Activated T-cell treated with anti-CD3 and anti-CD28 coated beads, Interleukin-2, amount 50 U/mL, for 72 hours (primary cell): ENCODE results near the gene ATP2B2. TPM values are rescaled to one million over a fixed set of nuclear protein-coding genes. Genes with fewer than 3 reads are reported as not detected.
"Not testable (repeated sequence)": the region's sequence is repeated elsewhere in the genome, so short reads cannot be mapped to it uniquely, and the experiment has no call there.

Source experiments
- ATAC-seq, 2 donors: fragments of 150-1000 bp; cut with Tn5 transposase; replicated peaks in 1 of 2; 2 replicates each; pipeline ENCODE4 v1.10.0; 2021; ENCODE audit warnings: moderate library complexity in 2 of 2, mild to moderate bottlenecking in 1 of 2
- DNase-seq, 2 donors: peaks; one replicate each; pipeline ENCODE4 v3.0.0; 2021 to 2022; ENCODE audit warnings: mixed read lengths in 1 of 2
- H3K27ac Mint-ChIP-seq: one replicate; pipeline ENCODE4 v1.8.0; 2022; ENCODE audit warnings: mild to moderate bottlenecking, moderate library complexity, mixed read lengths
- H3K27me3 Mint-ChIP-seq: one replicate; pipeline ENCODE4 v1.8.0; 2022; ENCODE audit warnings: low read depth, mixed read lengths
- H3K36me3 Mint-ChIP-seq, 2 donors: one replicate each; pipeline ENCODE4 v1.8.0; 2022; ENCODE audit warnings: mixed read lengths in 2 of 2, mild to moderate bottlenecking in 1 of 2; ENCODE audit not compliant: insufficient read depth in 2 of 2
- H3K4me1 Mint-ChIP-seq: one replicate; pipeline ENCODE4 v1.8.0; 2022; ENCODE audit warnings: low read depth, mixed read lengths
- H3K4me3 Mint-ChIP-seq, 2 donors: one replicate each; pipeline ENCODE4 v1.8.0; 2022; ENCODE audit warnings: mild to moderate bottlenecking in 2 of 2, mixed read lengths in 2 of 2, moderate library complexity in 2 of 2
- H3K9me3 Mint-ChIP-seq, 2 donors: one replicate each; pipeline ENCODE4 v1.8.0; 2022; ENCODE audit warnings: mixed read lengths in 2 of 2
- total RNA-seq, 2 donors: library from RNA; stranded (reverse); gene quantifications; one replicate each; pipeline ENCODE4 v1.2.3, GENCODE V29; 2022

Gene ATP2B2
- total RNA-seq, 2 donors from 2014 or later: not detected

GRCh38 chr3:10305331-10305902 lies 200.0 kb downstream of the ATP2B2 start:
- H3K27me3 Mint-ChIP-seq: no peaks in the 10 kb centered on the region
- DNase-seq: no peak
- ATAC-seq: no peak
- peaks cover 4 to 19% of the 10 kb centered on the region in 2 donors for H3K36me3 Mint-ChIP-seq
- H3K9me3 Mint-ChIP-seq: no peaks in the 10 kb centered on the region
- H3K27ac Mint-ChIP-seq: no peak overlapping the region
- no peak overlapping the region for H3K4me3 Mint-ChIP-seq
- peaks cover 6% of the 10 kb centered on the region for H3K4me1 Mint-ChIP-seq

- Mint-ChIP-seq H3K27me3 (no peaks in the 10 kb centered on the region), H3K36me3 (peaks cover 4 to 18% of the 10 kb centered on the region in 2 donors), H3K27ac (no peak overlapping the region), H3K4me3 (no peak overlapping the region), H3K9me3 (no peaks in the 10 kb centered on the region), H3K4me1 (peaks cover 4% of the 10 kb centered on the region)
- ATAC-seq (no peak), DNase-seq (no peak)
Measured at GRCh38 chr3:10304905-10305304, 200.5 kb downstream of the ATP2B2 start.

DNA sequence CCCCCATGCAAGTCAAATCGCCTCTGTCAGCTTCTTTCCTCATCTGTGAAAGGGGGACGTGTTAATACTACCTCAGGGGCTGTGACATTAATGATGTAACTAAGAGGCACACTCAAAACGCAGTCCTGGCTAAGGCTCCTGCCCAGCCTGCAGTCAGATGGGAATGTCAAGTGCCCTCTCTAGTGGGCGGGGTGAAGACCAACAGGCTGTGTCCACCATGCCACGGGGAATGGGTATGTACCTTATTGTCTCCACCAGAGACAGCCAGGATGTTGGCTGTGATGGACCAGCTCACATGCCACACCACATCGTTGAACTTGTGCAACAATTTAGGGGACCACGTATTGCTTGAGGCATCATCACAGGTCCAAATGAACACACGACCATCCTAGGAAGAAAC lies 201.6 kb downstream of the ATP2B2 start:
- Mint-ChIP-seq H3K27me3 (no peaks in the 10 kb centered on the region), H3K36me3 (peaks cover 4 to 14% of the 10 kb centered on the region in 2 donors), H3K9me3 (no peaks in the 10 kb centered on the region), H3K27ac (no peak overlapping the region), H3K4me3 (no peak overlapping the region), H3K4me1 (peaks cover 14% of the 10 kb centered on the region)
- DNase-seq (no peak), ATAC-seq (peak in 1 of 2 donors; percentile 17)

GRCh38 chr3:10303105-10303504 lies 202.3 kb downstream of the ATP2B2 start:
- no peak overlapping the region for H3K27ac Mint-ChIP-seq
- no peak for ATAC-seq

DNA sequence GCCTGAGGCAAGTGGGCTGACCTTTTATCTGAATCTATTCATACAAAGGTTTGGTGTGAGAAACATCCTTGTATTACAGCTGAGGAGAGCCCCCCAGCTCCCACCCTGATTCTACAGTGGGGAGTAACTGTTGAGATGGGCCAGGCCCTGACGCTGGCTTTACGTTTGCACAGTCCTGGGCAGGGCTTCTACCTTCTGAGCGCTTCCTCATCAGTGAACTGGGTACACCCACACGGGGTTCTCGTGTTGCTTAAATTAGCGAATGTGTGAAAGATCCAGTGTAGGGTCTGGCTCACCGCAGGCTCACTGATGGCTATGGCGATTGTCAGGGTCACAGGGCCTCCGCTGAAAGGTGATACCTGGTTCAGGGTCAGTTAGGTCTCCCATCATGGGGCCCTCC lies 205.3 kb downstream of the ATP2B2 start:
- ATAC-seq (peak in 1 of 2 donors; percentile 5), DNase-seq (no peak)
- Mint-ChIP-seq H3K9me3 (no peaks in the 10 kb centered on the region), H3K4me3 (no peak overlapping the region), H3K4me1 (peaks cover 17% of the 10 kb centered on the region), H3K36me3 (peaks cover 6 to 22% of the 10 kb centered on the region in 2 donors), H3K27ac (peak overlapping the region; percentile 87), H3K27me3 (no peaks in the 10 kb centered on the region)

More at GRCh38 chr3:10303105-10303504, 202.3 kb downstream of the ATP2B2 start:
- no peaks in the 10 kb centered on the region for H3K9me3 Mint-ChIP-seq
- H3K4me1 Mint-ChIP-seq: peaks cover 17% of the 10 kb centered on the region
- H3K36me3 Mint-ChIP-seq: peaks cover 4 to 10% of the 10 kb centered on the region in 2 donors
- no peak overlapping the region for H3K4me3 Mint-ChIP-seq
- no peaks in the 10 kb centered on the region for H3K27me3 Mint-ChIP-seq
- no peak for DNase-seq

- DNase-seq (no peak), ATAC-seq (peak; percentile 62 to 69)
- H3K4me3 Mint-ChIP-seq: no peak overlapping the region
- peaks cover 17% of the 10 kb centered on the region for H3K4me1 Mint-ChIP-seq
- no peaks in the 10 kb centered on the region for H3K9me3 Mint-ChIP-seq
- peak overlapping the region; percentile 87 for H3K27ac Mint-ChIP-seq
- H3K27me3 Mint-ChIP-seq: no peaks in the 10 kb centered on the region
- H3K36me3 Mint-ChIP-seq: peaks cover 6 to 25% of the 10 kb centered on the region in 2 donors
Measured at GRCh38 chr3:10299679-10300078, 205.7 kb downstream of the ATP2B2 start.

DNA sequence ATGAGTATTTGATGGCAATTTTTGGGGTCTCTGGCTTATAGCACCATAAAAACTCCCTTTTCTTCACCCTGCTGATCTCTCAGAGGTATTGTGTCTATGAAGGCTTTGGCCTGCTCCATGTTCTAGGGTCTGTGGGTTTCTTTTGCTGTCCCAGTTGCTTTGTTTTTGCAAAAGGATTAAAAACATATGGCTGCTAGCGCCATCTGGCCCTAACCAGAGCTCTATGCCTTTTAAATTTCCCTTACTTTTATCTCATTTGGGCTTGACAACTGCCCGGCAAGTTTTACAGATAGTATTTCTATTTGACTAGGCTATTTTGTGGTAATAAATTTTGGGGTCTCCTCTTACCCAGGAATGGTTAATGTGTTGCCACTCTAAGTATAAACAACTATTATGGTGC lies 206.2 kb downstream of the ATP2B2 start:
- Mint-ChIP-seq H3K27me3 (no peaks in the 10 kb centered on the region), H3K36me3 (peaks cover 6 to 25% of the 10 kb centered on the region in 2 donors), H3K4me3 (no peak overlapping the region)

DNA sequence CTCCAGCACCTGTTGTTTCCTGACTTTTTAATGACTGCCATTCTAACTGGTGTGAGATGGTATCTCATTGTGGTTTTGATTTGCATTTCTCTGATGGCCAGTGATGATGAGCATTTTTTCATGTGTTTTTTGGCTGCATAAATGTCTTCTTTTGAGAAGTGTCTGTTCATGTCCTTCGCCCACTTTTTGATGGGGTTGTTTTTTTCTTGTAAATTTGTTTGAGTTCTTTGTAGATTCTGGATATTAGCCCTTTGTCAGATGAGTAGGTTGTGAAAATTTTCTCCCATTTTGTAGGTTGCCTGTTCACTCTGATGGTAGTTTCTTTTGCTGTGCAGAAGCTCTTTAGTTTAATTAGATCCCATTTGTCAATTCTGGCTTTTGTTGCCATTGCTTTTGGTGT lies 207.3 kb downstream of the ATP2B2 start:
- ATAC-seq, H3K27ac Mint-ChIP-seq, H3K4me3 Mint-ChIP-seq, H3K27me3 Mint-ChIP-seq, DNase-seq, H3K9me3 Mint-ChIP-seq: not testable (repeated sequence)
- peaks cover 6 to 22% of the 10 kb centered on the region in 2 donors for H3K36me3 Mint-ChIP-seq
- H3K4me1 Mint-ChIP-seq: peaks cover 17% of the 10 kb centered on the region

More for the DNA sequence above, 206.2 kb downstream of the ATP2B2 start:
- H3K27ac Mint-ChIP-seq: peak overlapping the region; percentile 43
- ATAC-seq (no peak), DNase-seq (no peak)
- peaks cover 17% of the 10 kb centered on the region for H3K4me1 Mint-ChIP-seq
- no peaks in the 10 kb centered on the region for H3K9me3 Mint-ChIP-seq

- Mint-ChIP-seq H3K27me3 (no peaks in the 10 kb centered on the region), H3K36me3 (peaks cover 8 to 21% of the 10 kb centered on the region in 2 donors), H3K27ac (no peak overlapping the region), H3K9me3 (no peaks in the 10 kb centered on the region), H3K4me1 (peaks cover 22% of the 10 kb centered on the region), H3K4me3 (no peak overlapping the region)
- DNase-seq: no peak
- ATAC-seq: no peak
Measured at GRCh38 chr3:10294030-10294586, 211.3 kb downstream of the ATP2B2 start.

- H3K27ac Mint-ChIP-seq: peak within 1 kb of the TSS; percentile 12
- H3K4me3 Mint-ChIP-seq: no peak within 1 kb of the TSS
- DNase-seq (no peak), ATAC-seq (peak in 1 of 2 donors; percentile 22)
- H3K9me3 Mint-ChIP-seq: no peaks in the 10 kb centered on the region
- peaks cover 8 to 19% of the 10 kb centered on the region in 2 donors for H3K36me3 Mint-ChIP-seq
- no peaks in the 10 kb centered on the region for H3K27me3 Mint-ChIP-seq
- peaks cover 16% of the 10 kb centered on the region for H3K4me1 Mint-ChIP-seq
Measured at GRCh38 chr3:10292505-10293419, 212.6 kb downstream of the ATP2B2 start, which contains the start of gene GHRL. TSS of gene GHRL (minus strand) at chr3:10292947. CDS start at chr3:10290180, 2,767 bp downstream.

DNA sequence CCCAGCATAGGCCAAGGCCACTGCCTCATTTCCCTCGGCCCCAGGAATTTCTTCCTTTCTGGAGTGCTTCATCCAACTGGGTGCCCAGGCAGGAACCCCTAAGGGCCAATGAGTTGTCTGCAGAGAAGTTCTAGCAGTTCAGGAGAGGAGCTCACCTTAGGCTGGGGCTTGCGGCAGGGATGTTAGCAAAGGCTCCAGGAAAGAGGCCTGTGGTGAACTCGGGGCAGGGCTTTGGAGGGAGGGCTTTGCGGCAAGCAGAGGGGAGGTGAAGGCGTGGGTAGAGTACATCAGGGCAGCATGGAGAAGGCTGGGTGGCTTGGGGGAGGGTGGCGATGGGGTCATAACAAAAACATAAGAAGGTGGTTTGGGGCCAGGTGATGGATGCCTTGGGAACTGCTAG lies 213.7 kb downstream of the ATP2B2 start:
- Mint-ChIP-seq H3K27me3 (no peaks in the 10 kb centered on the region), H3K36me3 (peaks cover 4 to 16% of the 10 kb centered on the region in 2 donors), H3K27ac (no peak overlapping the region), H3K4me1 (peaks cover 16% of the 10 kb centered on the region), H3K4me3 (no peak overlapping the region), H3K9me3 (no peaks in the 10 kb centered on the region)
- ATAC-seq: no peak
- no peak for DNase-seq

GRCh38 chr3:10290481-10291176 lies 214.8 kb downstream of the ATP2B2 start:
- Mint-ChIP-seq H3K9me3 (no peaks in the 10 kb centered on the region), H3K36me3 (peaks cover 2 to 10% of the 10 kb centered on the region in 2 donors), H3K27ac (no peak overlapping the region), H3K4me1 (peaks cover 20% of the 10 kb centered on the region), H3K27me3 (no peaks in the 10 kb centered on the region), H3K4me3 (no peak overlapping the region)
- ATAC-seq (no peak), DNase-seq (no peak)
